ENCODE measurements around the gene LRP2.
"Not testable (repeated sequence)": the region's sequence is repeated elsewhere in the genome, so short reads cannot be mapped to it uniquely, and the experiment has no call there.

Gene LRP2

DNA sequence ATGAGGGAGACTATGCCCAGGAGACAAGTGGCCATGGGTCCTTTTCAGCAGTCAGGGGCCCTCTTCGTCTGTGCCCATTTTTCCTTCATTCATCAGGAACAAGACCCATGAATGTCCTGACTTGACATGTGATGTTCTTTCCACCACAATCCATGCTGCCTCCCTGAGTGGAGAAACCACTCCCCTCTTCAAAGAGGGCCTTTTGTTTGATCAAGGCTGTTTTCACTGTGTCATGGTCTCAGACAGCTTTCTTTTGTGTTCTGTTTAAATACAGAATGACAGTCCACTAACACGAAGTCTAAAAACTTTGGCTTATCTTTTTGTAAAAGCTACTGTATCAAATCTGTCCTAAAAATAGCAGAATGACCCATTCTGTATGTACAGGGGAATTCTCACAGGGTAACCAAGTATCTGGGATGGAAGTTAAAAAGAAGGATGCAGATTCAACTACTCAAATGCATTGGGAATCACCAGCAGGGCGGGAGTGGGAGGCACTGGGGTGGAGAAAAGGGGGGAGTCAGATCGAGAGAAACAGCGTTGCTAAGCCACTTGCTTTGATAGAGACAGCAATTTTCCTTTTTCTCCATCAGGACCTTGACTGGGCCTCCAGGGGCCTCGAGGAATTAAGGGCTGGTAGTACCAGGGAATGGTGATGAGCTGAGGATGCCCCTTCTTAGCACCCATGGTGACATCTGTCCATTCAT, 13.9 kb downstream of the LRP2 start:
- DNase-seq (ENCODE audit: low read depth in 2 of 2, low spot score in 1 of 2), result no peak

DNA sequence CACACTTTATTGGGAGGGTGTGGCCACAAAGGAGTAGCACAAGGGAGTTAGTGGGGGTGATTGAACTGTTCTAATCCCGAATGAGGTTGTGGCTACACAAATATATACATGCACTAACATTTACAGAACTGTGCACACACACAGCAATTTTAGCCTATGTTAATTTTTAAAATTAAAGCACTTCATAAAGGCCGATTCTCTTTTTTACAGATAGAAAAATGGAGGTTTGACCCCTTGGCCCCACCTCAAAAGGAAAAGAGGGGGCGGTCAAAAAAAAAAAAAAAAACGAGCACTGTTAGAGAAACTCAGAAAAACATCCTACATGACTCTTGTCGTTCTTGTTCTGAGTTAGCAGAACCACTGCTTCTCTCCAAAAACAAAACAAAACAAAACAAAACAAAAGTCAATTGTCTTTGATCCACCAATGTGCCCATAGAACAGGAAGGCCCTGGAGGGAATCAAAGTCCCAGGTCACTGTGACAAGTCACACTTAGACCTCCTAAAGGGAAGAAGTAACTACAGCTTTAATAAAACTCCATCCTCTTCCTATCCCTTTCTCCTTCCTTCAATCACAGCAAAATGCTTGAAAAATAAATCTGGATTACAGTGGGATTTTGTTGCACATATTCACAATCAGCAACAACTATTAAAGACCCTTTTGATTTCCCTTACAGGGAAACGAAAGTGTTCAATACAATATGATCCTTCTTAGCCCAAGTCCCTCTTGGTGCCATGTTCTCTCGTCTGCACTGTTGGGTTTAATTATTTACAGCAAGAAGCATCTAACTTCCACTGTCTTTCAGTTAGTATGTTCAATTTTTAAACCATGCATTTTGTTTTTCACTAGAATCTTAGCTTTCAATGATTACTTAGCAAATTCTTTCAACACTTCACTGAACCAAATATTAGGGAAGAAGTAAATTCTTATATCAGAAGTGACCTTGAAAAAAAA, 16.6 kb downstream of the LRP2 start:
- no peak for DNase-seq (ENCODE audit: low read depth in 2 of 2, low spot score in 1 of 2)

DNA sequence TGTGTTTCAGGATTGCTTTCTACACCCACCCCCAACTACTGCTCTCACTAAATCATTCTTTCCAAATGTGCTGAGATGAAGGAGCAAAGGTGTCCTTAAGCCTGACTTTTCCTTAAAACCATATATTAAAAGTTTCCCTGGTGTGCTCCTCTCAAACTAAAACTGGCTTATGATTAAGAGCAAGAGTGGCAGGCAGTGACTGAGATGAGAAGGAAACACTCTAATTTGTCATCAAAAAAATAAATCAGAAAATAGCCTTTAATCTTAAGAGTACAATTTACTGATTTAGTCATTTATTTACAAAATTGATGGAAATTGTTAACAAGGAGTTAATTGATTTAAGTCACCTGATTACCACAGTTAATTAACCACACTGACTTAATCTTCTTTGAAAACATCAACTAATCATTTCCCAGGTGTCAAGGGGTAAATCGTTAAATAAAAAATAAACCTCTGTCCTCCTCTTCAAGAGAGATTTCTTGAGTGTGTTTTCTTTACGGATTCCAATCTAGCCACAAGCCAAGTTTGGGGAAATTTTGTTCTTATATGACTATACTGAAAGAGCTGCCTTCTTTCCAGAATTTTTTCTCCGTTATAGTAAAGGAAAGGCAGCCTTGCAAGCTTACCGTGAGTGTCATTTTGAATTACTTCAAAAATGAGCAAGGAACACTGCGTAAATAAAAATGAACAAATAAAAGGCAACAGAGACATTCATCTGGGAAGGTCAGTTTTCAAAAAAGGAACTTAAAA, 17.4 kb downstream of the LRP2 start:
- no peak for DNase-seq (ENCODE audit: low read depth in 2 of 2, low spot score in 1 of 2)

DNA sequence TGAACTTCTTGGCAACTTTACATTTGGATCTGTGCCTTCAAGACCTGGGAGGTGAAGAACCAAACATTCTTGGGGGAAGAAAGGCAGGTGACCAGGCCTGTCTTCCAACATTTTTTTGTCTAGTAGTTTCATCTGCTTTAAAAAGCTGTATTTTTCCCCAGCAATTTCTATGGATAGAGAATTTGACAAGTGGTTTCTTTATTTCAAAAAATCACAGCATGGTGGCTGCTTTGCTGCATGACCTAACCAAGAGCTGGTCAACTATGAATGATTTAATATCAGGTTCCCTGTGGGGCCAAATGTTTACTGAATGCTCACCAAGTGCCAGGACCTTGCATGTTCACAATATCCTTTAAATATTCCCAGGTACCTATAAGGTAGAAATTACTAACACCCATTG, 19.1 kb downstream of the LRP2 start:
- no peak for DNase-seq (ENCODE audit: low read depth in 2 of 2, low spot score in 1 of 2)

DNA sequence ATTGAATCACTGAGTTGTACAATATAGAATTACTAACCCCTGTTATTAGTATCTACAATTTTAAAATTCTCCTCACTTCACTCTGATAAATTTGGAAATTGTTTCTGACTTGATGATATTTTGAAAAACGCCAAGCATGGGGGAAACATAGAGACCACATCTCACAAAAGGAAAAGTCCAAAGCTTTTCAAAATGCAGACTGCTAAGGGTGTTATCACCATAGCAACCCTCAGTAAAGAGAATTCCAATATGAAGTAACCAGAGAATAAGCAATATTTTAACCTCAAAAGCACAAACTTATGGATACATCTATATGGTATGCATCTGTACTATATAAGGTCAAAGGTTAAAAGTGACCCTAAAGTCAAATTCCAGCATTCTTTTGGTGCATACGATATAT, 22.7 kb downstream of the LRP2 start:
- DNase-seq (ENCODE audit: low read depth in 2 of 2, low spot score in 1 of 2), result no peak

DNA sequence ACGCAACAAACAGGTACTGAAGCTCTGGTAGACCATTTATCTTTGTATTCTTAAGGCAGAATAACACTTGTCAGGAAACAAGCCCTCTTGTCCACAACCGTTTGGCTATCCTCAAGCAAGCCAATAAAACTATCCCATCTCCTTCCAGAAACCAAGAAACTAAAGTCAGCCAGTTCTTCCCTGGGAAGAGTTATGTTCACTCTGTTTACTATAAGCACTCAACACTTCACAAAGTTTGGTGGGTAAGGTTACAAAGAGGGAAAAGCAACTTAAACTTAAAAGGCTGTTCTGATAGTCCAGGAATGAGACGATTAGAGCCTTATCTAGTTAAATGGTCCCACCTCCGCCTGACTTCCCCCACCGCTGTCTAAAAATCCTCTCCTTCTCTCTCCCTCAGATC, 25.6 kb downstream of the LRP2 start:
- no peak for DNase-seq (ENCODE audit: low read depth in 2 of 2, low spot score in 1 of 2)

DNA sequence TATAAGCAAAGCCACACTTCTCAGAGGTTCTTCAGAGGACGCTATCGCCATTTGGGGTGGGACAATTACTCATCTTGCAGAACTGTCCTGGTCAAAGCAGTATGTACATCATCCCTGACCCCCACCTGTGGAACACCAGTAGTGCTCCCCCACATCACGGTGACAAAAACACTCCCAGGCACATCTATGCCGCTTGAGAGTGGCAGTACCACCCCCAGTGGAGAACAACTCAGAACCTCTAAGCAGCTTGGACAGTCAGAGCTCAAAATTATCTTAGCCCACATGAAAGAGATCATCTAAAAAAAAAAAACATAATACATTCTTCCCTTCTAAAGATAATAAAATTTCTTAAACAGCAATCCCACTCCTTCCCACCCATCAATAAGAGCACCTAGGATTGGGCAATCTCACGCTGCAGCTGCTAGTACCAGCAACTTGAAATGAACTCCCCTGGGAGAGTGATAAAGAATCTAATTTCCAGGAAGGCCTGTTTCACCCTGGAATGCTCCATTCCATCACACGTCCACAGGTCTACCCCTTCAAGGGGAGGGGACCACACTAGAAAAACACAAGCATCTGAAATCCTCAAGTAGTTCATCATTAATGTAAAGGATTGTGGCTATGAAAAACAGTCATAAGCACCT, 31.7 kb downstream of the LRP2 start:
- no peak for DNase-seq (ENCODE audit: low read depth in 2 of 2, low spot score in 1 of 2)

DNA sequence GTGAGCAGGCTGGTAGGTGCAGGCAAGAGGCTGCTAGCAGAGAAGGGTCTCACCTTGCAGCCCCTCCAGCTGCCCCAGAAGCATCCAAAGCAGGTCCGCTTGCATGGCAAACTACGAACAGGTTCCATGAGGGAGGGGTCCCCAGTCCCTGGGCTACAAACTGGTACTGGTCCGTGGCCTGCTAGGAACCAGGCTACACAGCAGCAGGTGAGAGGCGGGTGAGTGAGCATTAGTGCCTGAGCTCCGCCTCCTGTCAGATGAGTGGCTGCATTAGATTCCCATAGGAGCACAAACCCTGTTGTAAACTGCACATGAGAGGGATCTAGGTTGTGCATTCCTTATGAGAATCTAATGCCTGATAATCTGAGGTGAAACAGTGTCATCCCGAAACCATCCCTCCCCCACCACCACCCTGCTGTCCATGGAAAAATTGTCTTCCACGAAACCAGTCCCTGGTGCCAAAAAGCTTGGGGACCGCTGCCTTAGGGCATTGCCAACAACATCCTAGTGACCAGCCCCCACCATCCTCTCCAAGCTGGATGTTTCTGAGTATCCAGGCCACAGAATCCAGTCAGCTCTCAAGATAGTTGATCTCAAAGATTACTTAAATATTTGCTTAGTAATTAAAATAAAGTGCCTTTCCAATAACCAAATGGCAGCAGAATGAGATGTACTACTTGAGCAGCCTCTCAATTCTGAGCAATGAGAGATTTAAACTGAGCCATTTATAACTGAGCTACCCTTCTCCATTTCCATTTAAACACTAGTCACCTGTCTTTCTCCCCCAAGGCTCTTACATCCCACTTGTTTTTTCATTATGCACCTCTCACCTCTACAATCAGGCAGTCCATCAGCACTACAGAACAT, 32.4 kb downstream of the LRP2 start:
- no peak for DNase-seq (ENCODE audit: low read depth in 2 of 2, low spot score in 1 of 2)

DNA sequence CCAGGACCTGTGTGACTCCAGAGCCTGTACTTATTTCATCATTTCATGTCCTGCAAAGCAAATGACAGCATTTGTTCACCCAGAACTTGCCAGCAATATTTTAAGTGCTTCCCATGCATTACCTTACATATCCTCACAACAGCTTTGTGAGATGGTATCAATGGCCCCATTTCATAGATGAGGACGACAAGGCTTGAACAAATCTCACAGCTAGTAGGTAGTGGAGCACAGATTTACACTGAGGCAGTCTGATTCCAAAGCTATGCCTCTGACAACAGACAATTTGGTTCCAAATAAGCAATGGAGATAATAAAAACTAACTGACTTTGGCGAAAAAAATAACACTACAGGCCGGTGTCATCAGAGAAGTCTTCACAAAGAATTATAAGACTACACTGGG, 33.5 kb downstream of the LRP2 start:
- no peak for DNase-seq (ENCODE audit: low read depth in 2 of 2, low spot score in 1 of 2)

DNA sequence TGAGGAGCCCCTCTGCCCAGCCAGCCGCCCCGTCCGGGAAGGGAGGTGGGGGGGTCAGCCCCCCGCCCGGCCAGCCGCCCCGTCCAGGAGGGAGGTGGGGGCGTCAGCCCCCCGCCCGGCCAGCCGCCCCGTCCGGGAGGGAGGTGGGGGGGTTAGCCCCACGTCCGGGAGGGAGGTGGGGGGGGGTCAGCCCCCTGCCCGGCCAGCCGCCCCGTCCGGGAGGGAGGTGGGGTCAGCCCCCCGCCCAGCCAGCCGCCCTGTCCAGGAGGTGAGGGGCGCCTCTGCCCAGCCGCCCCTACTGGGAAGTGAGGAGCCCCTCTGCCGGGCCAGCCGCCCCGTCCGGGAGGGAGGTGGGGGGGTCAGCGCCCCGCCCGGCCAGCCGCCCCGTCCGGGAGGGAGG, 34.5 kb downstream of the LRP2 start:
- DNase-seq (ENCODE audit: low read depth in 2 of 2, low spot score in 1 of 2), result not testable (repeated sequence)

DNA sequence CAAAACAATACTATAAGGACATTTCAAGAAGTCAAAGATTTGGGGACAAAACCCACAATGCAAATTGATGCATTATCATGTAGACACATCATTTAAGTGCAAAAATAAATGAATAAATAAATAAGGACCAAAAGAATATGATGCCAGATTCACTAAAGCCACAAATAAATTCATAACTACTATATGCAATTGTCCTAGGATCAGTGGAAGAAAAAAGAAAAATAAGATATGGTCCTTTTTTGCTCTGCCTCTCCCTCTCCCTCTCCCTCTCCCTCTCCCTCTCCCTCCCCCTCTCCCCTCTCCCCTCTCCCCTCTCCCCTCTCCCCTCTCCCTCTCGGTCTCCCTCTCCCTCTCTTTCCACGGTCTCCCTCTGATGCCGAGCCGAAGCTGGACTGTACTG, 36.4 kb downstream of the LRP2 start:
- not testable (repeated sequence) for DNase-seq (ENCODE audit: low read depth in 2 of 2, low spot score in 1 of 2)

DNA sequence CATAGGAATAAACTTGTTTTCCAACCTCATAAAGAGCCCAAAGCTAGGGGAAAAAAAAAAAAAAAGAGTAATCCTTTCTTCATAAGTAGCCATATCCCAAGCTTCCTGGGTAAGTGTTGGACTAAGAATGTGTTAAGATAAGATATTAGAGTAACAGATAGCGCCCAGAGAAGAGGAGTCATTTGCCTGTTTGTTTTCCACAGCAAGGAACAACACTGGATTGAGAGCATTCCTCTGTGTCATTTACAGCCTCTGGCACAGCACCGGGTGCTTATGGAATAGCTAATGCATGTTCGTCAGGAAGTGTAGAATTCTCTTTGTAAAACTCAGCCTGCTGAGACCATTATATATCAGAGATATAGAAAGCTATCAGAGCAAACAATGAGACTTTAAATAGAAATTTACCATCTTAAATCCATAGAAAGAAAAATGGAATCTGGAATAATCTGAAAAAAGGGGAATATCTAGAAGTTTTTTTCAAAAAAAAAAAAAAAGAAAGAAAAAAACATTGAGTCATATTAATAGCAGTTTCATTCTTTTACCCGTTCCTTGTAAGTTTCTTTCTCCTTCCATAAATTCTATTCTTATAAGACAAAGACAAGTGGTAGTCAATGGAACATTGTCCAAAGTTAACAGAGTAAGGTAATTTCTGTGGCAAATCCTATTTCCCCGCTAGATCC, 37.6 kb downstream of the LRP2 start:
- DNase-seq (ENCODE audit: low read depth in 2 of 2, low spot score in 1 of 2), result no peak

DNA sequence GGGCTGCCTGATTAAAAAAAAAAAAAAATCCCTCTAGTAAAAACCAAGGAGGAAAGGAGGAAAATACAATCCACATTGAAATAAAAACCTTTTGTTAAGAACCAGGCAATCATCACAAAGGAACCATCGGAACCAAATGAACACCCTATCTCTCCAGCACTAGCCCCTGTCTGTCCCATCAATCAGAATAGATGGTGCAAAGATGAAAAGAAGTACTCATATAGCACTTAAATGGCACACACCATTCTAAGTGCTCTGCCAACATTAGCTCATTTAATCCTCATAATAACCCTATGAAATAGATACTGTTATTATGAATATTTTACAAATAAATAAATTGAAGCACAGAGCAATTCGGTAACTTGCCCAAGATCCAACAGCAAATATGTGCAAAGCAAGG, 38.5 kb downstream of the LRP2 start:
- DNase-seq (ENCODE audit: low read depth in 2 of 2, low spot score in 1 of 2), result no peak

DNA sequence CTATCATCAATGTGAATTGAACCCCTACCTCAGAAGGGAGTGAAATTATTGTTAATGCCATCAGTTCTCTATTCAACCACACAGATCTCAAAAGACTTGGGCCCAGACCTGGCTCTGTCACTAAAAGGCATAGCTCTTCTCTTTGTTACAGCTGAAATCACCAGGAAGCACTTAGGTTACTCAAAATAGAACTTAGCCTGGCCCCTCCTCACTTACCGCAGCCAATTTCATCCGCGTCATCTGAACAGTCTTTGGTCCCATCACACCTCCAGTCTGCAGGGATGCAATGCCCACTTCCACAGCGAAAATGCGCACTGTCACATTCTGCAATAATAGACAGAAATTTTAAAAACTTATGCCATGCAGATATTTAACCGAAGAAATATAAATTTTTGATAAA, 41.8 kb downstream of the LRP2 start:
- DNase-seq (ENCODE audit: low read depth in 2 of 2, low spot score in 1 of 2), result no peak

DNA sequence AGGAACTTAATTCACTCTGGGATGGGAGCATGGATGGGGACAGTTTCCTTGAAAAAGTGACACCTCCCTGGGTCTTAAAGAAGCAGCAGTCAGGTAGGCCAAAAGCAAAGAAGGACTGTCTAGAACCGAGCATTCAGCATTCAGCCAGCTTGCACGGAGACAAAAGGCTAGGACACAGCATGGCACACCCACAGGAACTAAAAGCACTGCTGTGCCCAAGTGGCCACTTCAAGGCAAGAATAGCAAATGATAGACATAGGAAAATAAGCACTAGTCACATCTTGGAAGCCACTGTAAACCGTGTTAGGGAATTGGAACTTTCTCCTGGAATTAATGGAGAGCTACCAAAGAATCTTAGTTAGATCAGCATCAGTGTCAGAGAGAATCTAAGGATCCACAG, 47.0 kb downstream of the LRP2 start:
- DNase-seq (ENCODE audit: low read depth in 2 of 2, low spot score in 1 of 2), result no peak

DNA sequence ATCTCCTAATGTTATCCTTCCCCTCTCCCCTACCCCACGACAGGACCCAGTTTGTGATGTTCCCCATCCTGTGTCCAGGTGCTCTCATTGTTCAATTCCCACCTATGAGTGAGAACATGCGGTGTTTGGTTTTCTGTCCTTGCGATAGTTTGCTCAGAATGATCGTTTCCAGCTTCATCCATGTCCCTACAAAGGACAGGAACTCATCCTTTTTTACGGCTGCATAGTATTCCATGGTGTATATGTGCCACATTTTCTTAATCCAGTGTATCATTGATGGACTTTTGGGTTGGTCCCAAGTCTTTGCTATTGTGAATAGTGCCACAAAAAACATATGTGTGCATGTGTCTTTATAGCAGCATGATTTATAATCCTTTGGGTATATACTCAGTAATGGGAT, 54.0 kb downstream of the LRP2 start:
- not testable (repeated sequence) for DNase-seq (ENCODE audit: low read depth in 2 of 2, low spot score in 1 of 2)

DNA sequence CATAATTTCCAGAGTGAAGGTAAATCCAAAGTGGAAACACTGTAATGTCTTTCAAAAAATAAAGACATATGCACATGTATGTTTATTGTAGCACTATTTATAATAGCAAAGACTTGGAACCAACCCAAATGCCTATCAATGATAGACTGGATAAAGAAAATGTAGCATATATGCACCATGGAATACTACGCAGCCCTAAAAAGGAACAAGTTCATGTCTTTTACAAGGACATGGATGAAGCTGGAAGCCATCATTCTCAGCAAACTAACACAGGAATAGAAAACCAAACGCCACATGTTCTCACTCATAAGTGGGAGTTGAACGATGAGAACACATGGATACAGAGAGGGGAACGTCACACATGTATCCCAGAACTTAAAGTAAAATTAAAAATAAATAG, 57.6 kb downstream of the LRP2 start:
- not testable (repeated sequence) for DNase-seq (ENCODE audit: low read depth in 2 of 2, low spot score in 1 of 2)

DNA sequence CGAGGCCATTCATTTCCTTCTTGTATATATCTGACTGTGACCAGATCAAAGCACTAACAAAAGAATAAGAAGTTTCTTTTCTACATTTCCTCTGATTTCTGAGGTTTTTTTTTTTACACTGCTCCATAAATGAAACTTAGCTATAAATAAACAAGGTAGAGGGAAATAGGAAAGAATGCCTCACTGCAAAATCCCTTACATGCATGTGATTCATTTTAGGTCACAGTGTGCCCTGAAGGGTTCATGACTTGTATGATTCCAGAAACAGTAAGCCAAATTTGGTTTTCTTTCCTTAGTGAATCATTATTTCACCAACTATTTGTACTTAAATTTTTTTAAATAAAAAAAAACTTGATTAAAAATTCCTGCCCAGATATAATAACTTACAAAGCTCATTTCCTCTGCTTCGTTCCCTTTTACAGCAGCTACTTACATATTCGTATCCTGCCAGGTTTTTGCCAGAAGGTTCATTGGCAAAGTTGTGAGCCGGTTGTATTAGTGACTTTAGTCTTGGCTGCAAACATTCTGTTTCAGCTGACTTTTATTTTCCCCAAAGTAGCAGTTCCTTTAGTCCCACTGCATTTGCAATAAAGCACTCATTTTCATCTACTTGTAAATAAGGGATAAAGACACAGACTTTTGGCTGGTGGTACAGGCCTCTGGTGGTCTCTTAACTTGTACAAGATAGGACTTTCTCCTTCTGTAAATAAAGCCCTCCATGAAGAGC, 58.6 kb downstream of the LRP2 start:
- no peak for DNase-seq (ENCODE audit: low read depth in 2 of 2, low spot score in 1 of 2)

DNA sequence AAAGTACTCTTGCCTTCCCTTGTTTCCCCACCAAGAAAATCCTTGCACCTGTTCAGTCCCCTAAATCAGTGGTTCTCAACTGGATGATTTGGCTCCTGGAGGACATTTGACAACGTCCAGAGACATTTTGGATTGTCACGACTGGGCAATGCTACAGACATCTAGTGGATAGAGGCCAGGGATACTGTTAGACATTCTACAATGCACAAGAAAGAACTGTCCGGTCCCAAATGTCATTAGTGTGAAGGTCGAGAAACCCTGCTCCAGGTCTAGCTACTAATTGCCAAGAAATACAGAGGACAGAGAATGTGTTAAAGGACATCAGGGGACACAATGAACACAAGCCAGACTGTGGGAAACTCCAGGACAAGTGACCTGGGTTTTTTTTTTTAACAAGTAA, 60.0 kb downstream of the LRP2 start:
- DNase-seq (ENCODE audit: low read depth in 2 of 2, low spot score in 1 of 2), result no peak

Measured in stimulated activated CD8-positive, alpha-beta memory T cell treated with anti-CD3 and anti-CD28 coated beads, Interleukin-4, amount 100 ng/mL, for 1 hour (primary cell).